Hindlimb muscle (tissue), 1 donor: ENCODE data around the gene PLEKHG3. TPM values are rescaled to one million over a fixed set of nuclear protein-coding genes. Genes with fewer than 3 reads are reported as not detected.

Experiments
- DNase-seq: peaks from one replicate; pipeline ENCODE4 v3.0.0-alpha.2; 2013
- polyA plus RNA-seq: library from polyadenylated mRNA; unstranded; fragments of 120-200 nt; gene quantifications from one replicate; pipeline ENCODE4 v1.2.1, GENCODE V29; 2013; ENCODE audit not compliant: insufficient read length

Gene PLEKHG3
- polyA plus RNA-seq, 1 donor: 24.8 TPM

DNA sequence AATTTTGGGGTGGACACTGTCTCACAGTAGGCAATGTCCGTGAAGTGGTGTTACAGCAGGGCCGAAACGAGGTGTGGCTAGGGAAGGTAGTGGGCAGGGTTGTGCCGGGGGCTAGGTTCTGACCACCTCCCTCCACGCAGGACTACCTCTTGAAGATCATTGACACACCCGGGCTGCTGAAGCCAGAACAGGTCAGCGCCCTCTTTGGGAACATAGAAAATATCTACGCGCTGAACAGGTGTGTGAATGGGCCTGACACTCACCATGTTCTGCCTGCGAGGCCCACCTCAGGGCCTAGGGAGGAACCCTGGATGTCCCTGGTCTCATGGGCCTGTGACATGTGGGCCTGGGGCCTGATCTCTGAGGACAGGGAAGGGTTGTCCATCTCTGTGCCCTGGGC is 24.6 kb downstream of the PLEKHG3 start:
- DNase-seq: no peak

DNA sequence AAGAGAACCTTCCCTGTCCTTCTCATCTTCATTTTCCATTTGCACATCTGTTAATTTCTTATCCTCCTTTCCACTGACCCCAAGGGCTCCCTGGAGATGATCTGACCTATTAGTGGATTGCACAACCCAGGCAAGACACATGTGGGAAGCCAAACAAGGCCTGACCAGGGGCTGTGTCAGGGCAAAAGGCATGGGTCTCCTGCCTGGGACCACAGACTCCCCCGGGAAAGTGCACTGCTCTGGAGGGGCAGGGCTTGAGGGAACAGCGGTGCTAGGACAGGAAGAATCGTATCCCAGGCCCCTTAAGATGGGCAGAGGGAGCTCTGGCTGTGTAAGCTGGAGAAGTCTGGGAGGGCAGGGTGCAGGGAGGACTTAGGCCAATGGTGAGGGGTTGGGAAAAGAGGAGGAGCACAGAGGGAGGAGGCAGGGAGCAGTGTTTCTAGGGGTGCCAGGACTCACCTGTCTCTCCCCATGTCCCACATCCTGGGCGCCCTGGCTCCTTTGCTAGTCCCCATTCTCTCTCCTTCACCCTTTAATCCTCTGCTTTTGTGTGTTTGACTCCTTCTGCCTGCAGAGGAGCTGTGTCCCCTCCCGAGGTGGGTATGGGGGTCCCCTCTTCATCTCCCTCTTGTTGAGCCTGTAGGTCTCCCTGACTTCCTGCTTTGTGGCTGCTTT is 25.3 kb downstream of the PLEKHG3 start:
- no peak for DNase-seq

DNA sequence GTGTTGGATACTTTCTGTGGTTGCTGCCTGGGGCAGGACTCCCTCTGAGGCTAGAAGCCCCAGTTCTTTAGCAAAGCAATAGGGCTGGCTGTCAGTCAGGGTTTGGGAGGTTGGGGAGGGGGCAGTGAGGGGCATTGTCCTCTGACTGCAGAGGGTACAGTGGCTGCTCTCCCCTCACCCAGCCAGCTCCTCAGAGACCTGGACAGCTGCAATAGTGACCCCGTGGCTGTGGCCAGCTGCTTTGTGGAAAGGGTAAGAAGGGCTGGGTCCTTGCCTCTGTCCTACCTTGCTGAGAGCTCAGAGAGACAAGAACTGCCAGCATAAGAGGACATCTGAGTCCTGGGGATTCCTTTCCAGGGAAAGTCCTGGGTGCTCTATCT is 25.8 kb downstream of the PLEKHG3 start:
- no peak for DNase-seq

DNA sequence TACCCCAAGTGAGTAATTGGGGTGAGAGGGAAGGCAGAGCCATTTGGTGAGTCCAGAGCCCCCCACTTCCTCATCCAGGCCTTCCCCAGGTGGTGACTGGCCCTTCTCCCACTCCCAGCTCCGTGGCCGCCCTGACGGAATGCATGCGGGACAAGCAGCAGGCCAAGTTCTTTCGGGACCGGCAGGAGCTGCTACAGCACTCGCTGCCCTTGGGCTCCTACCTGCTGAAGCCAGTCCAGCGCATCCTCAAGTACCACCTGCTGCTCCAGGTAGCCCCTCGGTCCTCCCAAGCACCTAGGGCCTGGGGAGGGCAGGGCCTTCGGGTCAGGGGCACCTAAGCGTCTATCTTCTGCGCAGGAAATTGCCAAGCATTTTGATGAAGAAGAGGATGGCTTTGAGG is 26.5 kb downstream of the PLEKHG3 start:
- no peak for DNase-seq

GRCh38 chr14:64731141-64731581 is 26.9 kb downstream of the PLEKHG3 start:
- no peak for DNase-seq

DNA sequence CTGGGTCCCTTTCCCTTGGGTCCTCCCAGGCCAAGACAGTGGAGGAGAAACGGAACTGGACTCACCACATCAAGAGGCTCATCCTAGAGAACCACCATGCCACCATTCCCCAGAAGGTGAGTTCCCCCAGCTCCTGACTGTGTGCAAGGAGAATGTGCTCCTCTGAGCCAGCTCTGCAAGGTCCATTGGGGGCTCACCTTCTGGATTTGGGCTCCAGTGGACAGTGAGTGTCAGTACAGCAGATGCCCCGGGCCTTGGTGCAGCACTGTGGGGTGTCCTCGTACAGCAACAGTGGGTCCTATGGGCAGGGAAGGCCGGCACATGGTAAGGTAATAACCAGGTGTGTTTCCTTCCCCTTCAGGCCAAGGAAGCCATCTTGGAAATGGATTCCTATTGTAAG is 27.8 kb downstream of the PLEKHG3 start:
- DNase-seq: no peak

DNA sequence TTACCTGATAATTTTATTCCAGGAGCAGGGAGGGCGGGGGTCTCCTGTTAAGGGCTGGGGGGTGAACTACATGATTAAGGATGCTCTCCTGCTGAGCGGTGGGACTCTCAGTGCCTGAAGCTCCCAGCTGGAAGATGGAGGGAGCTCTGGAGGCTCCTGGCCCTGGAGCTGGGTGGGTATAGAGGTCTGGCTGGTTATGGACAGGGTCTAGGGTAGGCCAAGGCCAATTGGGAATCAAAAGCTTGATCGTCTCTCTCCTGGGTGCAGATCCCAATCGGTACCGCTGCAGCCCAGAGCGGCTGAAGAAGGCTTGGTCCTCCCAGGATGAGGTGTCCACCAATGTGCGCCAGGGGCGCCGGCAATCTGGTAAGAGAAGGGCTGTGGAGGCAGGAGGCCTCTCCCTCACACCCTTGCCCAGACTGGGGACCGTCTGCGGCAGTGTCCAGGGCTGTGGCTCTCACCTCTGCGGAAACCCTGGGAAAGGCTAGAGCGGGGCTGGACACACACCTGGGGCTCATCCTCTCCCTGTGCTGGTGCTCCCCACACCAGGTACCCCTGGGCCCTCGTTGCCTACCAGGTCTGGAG is 28.4 kb downstream of the PLEKHG3 start:
- DNase-seq: no peak

DNA sequence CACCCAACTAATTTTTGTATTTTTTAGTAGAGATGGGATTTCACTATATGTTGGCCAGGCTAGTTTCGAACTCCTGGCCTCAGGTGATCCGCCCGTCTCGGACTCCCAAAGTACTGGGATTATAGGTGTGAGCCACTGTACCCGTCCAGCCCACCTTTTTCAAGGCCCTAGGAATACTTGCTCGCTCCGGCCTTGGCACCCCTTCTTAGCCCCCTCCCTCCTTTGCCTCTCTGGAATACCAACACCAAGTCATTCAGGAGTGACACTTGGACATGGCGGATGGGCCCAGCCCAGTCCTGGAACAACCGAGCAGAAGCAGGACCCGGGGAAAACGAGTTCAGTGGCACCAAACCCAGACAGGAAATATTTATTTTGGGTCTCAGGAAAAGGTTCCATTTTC is 29.1 kb downstream of the PLEKHG3 start:
- no peak for DNase-seq

DNA sequence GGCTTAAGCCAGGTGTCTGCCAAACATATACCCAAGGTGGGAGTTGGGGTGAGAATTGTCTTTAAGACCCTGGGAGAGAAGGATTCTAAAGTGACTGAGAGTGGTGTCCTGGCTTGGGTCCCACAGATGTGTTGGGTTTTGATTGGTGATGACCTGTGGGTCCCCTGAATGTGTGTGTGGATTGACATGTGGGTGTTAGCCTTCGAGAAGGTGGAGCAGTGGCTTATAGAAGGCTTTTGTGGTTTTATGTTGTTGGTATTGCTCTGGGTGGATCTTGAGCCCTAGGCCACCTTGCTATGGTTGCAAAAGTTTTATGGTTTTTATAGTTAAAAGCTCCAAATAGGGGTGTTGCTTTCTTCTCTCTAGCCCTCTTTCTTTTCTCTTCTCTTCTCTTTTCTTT is 29.7 kb downstream of the PLEKHG3 start:
- DNase-seq: no peak

DNA sequence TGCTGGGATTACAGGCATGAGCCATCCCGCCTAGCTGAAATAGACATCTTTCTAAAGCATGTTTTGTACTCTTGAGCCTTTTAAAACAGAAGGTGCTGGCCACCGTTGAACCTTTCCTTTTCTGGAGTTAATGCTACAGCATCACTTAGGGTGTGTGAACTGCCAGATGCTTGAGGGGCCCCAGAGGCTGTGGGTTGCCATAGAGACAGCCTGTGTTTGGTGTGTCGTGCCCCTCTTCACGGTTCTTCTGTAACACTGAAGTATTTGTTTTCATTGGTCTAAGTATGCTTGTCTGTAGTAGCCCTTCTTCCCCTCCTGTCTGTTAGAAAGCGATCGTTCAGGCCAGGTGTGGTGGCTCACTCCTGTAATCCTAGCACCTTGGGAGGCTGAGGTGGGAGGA is 30.8 kb downstream of the PLEKHG3 start:
- no peak for DNase-seq

DNA sequence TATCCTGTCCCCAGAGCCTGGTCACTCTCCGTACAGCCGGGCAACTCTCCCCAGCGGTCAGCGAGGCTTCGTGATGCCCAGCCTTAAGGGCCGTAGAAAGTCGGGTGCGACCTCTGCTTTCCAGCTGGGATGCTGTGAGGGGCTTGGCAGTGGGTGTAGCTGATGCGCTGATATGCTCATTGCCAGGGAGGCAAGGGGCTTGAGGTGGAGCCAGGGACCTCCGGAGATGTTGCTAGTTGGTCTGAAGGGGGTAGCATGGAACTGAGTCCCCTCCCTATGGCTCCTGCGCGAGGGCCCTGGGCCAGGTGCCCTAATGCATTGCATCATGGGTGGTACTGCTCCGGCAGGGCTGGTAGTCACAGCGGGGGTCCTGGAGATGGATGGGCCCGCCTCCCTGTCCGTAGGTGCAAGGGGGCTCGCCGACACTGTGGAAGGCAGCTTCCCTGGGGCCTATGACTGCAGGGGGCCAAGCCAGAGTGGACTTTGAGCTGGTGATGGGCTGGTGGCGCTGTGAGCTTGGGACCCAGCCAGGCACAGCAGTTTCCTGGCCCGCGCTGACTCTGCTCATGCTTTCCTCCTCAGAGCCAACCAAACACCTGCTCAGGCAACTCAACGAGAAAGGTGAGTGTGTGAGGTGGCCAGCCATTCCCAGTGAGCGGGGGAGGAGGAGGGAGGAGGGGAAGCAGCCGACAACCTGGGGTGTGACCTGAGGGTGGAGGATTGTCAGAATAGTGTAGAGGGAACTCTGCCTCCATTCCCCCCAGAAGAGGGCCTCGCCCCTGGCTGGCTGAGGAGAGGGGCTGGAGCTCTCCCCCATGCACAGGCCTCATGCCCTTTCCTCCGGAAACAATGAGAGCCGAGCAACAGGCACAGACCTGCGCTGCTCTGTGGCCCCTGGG is 32.3 kb downstream of the PLEKHG3 start:
- no peak for DNase-seq

DNA sequence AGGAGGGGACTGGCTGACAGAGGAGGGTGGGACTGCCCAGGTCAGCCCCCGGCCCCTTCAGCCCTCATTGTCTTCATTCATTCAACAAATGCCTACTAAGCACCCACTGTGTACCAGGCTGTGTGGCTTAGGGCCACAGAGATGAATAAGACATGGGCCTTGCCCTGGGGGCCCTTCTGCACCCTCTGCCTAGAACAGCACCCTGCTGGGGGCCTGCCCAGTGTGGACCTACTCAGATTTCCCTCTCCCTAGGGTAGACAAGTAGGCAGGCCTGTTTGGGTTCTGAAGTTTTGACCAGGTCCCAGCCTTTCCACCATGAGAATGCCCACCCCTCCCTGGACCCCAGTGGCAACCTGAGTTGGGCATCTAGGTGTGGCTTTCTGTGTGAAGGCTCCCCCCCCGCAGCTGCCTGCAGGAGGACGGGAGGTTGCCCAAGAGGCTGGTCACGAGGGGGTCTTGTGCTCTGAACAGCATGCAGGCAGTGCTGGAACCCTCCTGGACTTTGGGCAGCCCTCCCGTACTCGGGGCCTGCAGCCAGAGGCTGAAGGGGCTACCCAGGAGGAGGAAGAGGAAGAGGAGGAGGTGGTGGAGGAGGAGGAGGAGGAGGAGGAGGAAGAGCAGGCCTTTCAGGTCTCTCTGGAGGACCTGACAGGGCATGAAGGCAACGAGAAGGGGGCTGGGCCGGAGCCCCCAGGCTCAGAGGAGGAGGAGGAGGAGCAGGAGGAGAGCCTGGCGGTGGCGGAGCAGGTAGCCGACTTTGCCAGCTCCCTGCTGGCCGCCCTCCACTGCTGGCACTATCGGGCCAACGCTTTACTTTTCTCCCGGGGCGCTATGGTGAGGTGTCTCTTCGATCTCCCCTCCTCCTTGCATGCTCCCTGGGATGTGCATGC is 33.4 kb downstream of the PLEKHG3 start:
- no peak for DNase-seq

- no peak for DNase-seq
These were observed 34.1 kb downstream of the PLEKHG3 start for GRCh38 chr14:64738281-64738804.

GRCh38 chr14:64741200-64741599 is 37.0 kb downstream of the PLEKHG3 start:
- DNase-seq: no peak

DNA sequence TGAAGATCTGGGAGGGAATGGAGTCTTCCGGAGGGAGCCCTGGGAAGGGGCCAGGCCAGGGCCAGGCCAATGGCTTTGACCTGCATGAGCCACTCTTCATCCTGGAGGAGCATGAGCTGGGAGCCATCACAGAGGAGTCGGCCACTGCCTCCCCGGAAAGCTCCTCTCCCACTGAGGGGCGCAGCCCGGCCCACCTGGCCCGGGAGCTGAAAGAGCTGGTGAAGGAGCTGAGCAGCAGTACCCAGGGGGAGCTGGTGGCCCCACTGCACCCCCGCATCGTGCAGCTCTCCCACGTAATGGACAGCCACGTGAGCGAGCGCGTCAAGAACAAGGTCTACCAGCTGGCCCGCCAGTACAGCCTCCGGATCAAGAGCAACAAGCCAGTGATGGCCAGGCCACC is 37.7 kb downstream of the PLEKHG3 start:
- no peak for DNase-seq

DNA sequence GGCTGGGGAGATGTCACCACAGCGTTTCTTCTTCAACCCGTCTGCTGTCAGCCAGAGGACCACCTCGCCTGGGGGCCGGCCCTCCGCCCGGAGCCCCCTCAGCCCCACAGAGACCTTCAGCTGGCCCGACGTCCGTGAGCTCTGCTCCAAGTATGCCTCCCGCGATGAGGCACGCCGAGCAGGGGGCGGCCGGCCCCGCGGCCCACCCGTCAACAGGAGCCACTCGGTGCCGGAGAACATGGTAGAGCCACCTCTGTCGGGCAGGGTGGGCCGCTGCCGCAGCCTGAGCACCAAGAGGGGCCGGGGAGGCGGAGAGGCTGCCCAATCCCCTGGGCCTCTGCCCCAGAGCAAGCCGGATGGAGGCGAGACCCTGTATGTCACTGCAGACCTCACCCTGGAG is 38.8 kb downstream of the PLEKHG3 start:
- no peak for DNase-seq

DNA sequence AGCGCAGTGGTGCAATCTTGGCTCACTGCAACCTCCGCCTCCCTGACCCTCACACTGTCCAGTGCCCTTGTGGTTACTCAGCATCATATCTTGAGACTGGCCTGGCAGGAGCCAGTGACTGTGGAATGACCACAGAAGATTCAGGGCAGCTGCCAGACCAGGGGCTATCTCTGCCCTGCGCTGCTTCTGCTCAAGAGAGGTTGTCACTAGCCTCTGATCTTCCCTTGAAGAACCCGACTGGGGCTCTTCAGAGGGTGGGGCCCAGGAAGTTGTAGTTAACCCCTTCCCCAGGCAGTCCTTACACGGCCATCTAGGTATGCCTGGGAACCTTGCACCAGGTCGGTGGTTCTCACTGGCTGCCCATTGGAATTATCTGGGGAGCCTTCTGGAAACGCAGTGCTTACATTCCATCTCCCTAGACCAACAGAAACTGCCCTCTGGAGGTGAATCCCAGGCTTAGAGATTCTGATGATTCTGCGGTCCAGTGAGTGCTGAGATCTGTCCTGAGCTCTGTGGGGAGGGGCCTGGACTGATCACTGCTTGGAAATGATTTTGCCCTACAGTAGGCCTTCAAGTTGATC is 41.4 kb downstream of the PLEKHG3 start:
- no peak for DNase-seq

GRCh38 chr14:64746298-64747250 is 42.4 kb downstream of the PLEKHG3 start:
- DNase-seq: no peak

DNA sequence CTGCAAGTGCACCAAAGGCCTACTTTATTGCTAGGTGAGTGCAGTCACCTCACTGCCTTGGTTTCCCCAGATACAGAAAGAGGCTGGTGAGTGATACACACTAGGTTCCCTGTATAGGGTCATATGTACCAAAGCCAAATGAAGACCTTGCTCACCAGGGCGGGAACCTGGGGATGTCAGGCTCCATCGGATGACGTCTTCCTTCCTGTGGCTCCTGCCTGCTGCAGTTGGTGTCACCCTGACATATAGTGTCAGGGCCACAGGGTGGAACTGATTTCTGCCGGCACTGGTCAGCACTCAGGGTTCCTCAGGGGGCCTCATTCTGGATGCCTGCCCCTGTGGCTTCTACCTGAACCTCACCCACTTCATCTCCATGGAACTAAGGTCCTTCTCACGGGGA is 43.1 kb downstream of the PLEKHG3 start:
- DNase-seq: no peak

- DNase-seq: no peak
These were observed 44.3 kb downstream of the PLEKHG3 start for GRCh38 chr14:64748521-64748920.
